PFSK-1 (cell line): ENCODE measurements around the gene IMPG2.

Source experiments
- FOXP2 ChIP-seq: optimal IDR thresholded peaks from 2 replicates; pipeline ENCODE3; 2011; ENCODE audit warnings: borderline replicate concordance, control low read depth, inconsistent platforms; ENCODE audit not compliant: insufficient read depth; ENCODE audit errors: extremely low read length, extremely low read depth
- POLR2AphosphoS5 ChIP-seq: IDR thresholded peaks from 2 replicates; pipeline ENCODE4 v1.6.1; 2012; ENCODE audit warnings: low read depth, mild to moderate bottlenecking, control low read depth, low read length, moderate library complexity
- REST ChIP-seq, 2 experiments: IDR thresholded peaks; 2 replicates each; pipeline versions ENCODE4 v1.6.1 to v1.8.0; 2011 to 2012; ENCODE audit warnings: low read depth in 2 of 2, low read length in 2 of 2, control low read depth in 1 of 2, inconsistent platforms in 1 of 2, mild to moderate bottlenecking in 1 of 2, moderate library complexity in 1 of 2; ENCODE audit not compliant: insufficient read depth in 1 of 2
- SIN3A ChIP-seq: IDR thresholded peaks from 2 replicates; pipeline ENCODE4 v1.6.1; 2012; ENCODE audit warnings: mild to moderate bottlenecking, low read length, moderate library complexity, borderline replicate concordance; ENCODE audit not compliant: insufficient read depth
- TAF1 ChIP-seq: IDR thresholded peaks from 2 replicates; pipeline ENCODE4 v1.6.1; 2012; ENCODE audit warnings: low read length, control low read depth, borderline replicate concordance; ENCODE audit not compliant: insufficient read depth

DNA sequence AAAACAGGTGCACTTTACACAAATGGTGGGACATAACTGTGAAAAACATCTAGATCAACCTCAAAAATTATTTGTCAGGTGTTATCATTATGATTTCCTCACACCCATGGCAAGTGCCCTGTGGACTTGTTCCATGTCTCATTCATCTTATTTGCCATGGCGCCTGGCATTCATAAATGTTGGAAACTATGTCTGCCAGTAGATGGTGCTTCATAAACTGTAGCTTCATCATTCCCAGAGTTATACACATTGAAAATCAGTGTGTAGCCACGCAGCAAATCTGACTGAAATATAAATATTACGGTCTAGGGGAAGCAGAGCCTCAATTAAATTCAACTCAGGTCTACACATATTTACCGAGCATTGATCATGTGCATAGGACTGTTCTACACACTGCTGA is 90.7 kb downstream of the IMPG2 start:
- TF ChIP-seq SIN3A (no peak), REST (IDR thresholded peaks at IDR 0.05; ENCODE audit: insufficient read depth in 1 of 2, low read depth in 2 of 2, low read length in 2 of 2) (no peak), TAF1 (no peak), POLR2AphosphoS5 (no peak), FOXP2 (no peak)
